ENCODE data around the gene LRRC4B.
"Not testable (repeated sequence)": the region's sequence is repeated elsewhere in the genome, so short reads cannot be mapped to it uniquely, and the experiment has no call there.

LRRC4B gene, protein sequence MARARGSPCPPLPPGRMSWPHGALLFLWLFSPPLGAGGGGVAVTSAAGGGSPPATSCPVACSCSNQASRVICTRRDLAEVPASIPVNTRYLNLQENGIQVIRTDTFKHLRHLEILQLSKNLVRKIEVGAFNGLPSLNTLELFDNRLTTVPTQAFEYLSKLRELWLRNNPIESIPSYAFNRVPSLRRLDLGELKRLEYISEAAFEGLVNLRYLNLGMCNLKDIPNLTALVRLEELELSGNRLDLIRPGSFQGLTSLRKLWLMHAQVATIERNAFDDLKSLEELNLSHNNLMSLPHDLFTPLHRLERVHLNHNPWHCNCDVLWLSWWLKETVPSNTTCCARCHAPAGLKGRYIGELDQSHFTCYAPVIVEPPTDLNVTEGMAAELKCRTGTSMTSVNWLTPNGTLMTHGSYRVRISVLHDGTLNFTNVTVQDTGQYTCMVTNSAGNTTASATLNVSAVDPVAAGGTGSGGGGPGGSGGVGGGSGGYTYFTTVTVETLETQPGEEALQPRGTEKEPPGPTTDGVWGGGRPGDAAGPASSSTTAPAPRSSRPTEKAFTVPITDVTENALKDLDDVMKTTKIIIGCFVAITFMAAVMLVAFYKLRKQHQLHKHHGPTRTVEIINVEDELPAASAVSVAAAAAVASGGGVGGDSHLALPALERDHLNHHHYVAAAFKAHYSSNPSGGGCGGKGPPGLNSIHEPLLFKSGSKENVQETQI

DNA sequence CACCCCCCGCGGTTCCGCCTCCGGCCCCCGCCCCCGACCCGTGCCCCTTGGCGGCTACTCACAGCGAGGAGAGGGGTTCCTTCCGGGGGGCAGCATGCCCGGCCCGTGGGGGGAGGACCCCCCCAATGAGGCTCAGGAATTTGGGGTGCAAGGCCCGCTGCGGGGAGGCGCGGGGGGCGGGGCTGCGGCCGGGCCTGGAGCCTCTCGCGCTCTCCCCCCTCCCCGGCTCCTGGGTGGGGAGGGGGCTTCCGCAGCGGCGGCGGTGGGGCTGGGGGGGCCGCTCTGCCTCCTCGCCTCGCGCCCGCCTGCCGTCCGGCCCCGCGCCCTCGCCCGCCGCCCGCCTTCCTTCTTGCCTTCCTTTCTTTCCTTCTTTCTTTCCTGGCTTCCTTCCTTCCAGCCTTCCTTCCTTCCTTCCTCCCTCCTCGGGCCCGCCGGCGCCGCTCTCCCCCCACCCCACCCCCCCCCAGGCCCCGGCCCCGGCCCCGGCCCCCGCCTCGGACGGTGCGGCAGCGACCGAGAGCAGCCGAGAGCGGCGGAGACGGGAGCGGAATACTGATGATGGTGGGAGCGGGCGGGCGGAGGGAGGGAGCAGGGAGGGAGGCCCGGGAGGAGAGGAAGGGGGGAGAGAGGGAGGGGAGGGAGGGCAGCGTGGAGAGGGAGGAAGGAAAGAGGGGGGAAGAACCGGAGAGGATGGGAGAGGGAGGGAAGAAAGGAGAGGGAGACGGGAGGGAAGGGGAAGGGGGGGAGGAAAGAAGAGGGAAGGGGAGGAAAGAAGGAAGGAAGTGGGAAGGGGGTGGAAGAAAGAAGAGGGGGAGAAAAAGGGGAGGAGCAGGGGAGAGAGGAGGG, at the start of gene LRRC4B:
Gene LRRC4B (minus strand): TSS at position 554 of the 846 bp plus-strand sequence. CDS start 19,597 bp downstream, outside the sequence.
- TF ChIP-seq CTCF (IDR thresholded peaks at IDR 0.05; ENCODE audit: low read depth, low read length): no peak
- H3K4me3 ChIP-seq (replicated peaks in 1 of 2; ENCODE audit: low read depth in 2 of 2, low read length in 2 of 2): no peak within 1 kb of the TSS
- peak in 1 of 2 donors; percentile 7 for DNase-seq (ENCODE audit: low read depth in 2 of 2)

GRCh38 chr19:50612504-50613404, 44.5 kb upstream of the LRRC4B start:
- DNase-seq (ENCODE audit: low read depth in 2 of 2); H3K4me3 ChIP-seq (replicated peaks in 1 of 2; ENCODE audit: low read depth in 2 of 2, low read length in 2 of 2): not testable (repeated sequence)

DNA sequence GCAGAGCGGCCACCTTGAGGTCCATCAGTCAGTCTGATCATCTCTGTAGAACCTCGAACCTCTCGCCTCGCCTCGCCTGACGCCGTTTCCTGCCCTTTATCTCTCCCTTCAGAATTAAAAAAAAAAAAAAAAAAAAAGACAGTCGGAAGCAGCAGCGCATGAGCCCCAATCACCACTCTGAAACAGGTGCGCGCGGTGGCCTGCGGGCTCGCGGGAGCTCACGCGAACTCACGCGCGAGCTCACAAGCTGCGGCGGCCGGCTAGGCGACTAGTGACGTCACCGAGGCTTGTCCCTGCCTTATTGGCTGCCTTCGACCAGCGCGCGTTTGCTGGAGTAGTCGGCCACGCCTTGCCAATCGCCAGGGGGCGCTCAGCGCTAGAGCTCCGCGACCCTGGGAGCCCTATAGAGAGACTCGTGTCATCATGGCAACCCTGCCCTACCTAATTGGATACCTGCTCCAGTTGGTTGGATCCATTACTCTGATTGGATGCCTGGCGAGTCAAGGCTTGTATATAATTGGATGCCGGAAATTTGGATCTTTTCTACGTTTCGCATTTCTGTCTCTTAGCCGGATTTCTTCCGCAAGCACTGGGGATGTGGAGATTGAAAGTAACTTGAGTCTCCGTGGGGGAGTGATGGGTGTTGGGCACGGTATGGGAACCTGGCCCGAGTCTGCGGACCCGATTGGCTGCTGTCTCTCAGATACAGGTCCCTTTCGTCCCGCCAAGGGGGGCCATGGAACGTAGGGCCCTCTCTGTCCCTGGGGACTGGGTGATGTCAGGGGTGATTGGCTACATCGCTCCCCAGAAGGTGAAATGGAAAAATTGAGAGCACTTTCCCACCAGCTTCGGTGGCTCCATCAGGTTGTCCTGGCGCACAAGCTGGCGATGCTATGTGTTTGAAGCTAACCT, 39.9 kb upstream of the LRRC4B start:
- TF ChIP-seq CTCF (IDR thresholded peaks at IDR 0.05; ENCODE audit: low read depth, low read length): peak; percentile 35
- peak; percentile 74 for DNase-seq (ENCODE audit: low read depth in 2 of 2)
- H3K4me3 ChIP-seq (replicated peaks in 1 of 2; ENCODE audit: low read depth in 2 of 2, low read length in 2 of 2): no peak overlapping the region

GRCh38 chr19:50607388-50607787, 39.2 kb upstream of the LRRC4B start:
- TF ChIP-seq CTCF (IDR thresholded peaks at IDR 0.05; ENCODE audit: low read depth, low read length): no peak
- no peak overlapping the region for H3K4me3 ChIP-seq (replicated peaks in 1 of 2; ENCODE audit: low read depth in 2 of 2, low read length in 2 of 2)
- DNase-seq (ENCODE audit: low read depth in 2 of 2): no peak

DNA sequence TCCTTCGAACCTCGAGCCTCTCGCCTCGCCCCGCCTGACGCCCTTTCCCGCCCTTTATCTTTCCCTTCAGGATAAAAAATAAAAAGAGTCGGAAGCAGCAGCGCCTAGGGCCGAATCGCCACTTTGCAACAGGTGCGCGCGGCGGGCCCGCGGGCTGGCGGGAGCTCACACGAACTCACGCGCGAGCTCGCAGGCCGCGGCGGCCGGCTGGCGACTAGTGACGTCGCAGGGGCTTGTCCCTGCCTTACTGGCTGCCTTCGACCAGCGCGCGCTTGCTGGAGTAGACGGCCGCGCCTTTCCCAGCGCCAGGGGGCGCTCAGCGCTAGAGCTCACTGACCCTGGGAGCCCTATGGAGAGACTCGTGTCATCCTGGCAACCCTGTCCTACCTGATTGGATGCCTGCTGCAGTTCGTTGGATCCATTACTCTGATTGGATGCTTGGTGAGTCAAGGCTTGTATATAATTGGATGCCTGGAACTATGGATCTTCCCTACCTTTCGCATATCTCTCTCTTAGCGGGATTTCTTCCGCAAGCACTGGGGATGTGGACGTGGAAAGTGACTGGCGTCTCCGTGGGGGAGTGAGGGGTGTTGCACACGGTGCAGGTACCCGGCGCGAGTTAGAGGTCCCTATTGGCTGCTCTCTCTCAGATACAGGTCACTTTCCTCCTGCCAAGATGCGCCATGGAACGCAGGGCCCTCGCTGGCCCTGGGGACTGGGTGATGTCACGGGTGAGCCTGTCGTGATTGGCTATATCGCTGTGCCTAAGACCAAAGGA, 38.0 kb upstream of the LRRC4B start:
- H3K4me3 ChIP-seq (replicated peaks in 1 of 2; ENCODE audit: low read depth in 2 of 2, low read length in 2 of 2); DNase-seq (ENCODE audit: low read depth in 2 of 2): not testable (repeated sequence)

GRCh38 chr19:50604264-50605073, 36.2 kb upstream of the LRRC4B start:
- DNase-seq (ENCODE audit: low read depth in 2 of 2); H3K4me3 ChIP-seq (replicated peaks in 1 of 2; ENCODE audit: low read depth in 2 of 2, low read length in 2 of 2): not testable (repeated sequence)
